ENCODE results near the gene SPATA20. TPM values are rescaled to one million over a fixed set of nuclear protein-coding genes. Genes with fewer than 3 reads are reported as not detected.
A peak's percentile ranks its signal among the peaks of the same experiment; 100 is the strongest.

SPATA20 gene
- total and polyA plus RNA-seq, 2 of the 13 experiments (the other 11 are each of a cell fraction or from before 2014, with no cell fraction given): 36.1 to 64.8 TPM

GRCh38 chr17:50547035-50547735, at the start of gene SPATA20 (continued):
- TF ChIP-seq HMGXB4 (CRISPR knock-in tag; IDR thresholded peaks at IDR 0.05; ENCODE audit: borderline replicate concordance in 1 of 2, low read depth in 1 of 2) (peak; percentile 96), ZNF543 (CRISPR knock-in tag; IDR thresholded peaks at IDR 0.05) (peak; percentile 80), EEA1 (CRISPR knock-in tag; IDR thresholded peaks at IDR 0.05; ENCODE audit: borderline replicate concordance) (peak; percentile 88), RFXANK (CRISPR knock-in tag; IDR thresholded peaks at IDR 0.05) (peak; percentile 78; the same call in 1 of the 2 replicates), ISL2 (CRISPR knock-in tag; IDR thresholded peaks at IDR 0.05) (peak; percentile 83), TMF1 (CRISPR knock-in tag; IDR thresholded peaks at IDR 0.05; ENCODE audit: low read depth) (no peak), ZNF839 (CRISPR knock-in tag; IDR thresholded peaks at IDR 0.05; ENCODE audit: borderline replicate concordance) (no peak), AKAP8 (CRISPR knock-in tag; IDR thresholded peaks at IDR 0.05) (no peak), CAMTA2 (CRISPR knock-in tag; IDR thresholded peaks at IDR 0.05; ENCODE audit: borderline replicate concordance) (0 out of 2 replicates have a peak, but pooled peaks have one; percentile 34), NFE2 (CRISPR knock-in tag; IDR thresholded peaks at IDR 0.05) (no peak), ZNF513 (CRISPR knock-in tag; conservative IDR thresholded peaks at IDR 0.05) (peak; percentile 99), ZNF747 (CRISPR knock-in tag; IDR thresholded peaks at IDR 0.05; ENCODE audit: borderline replicate concordance) (peak; percentile 46; the same call in 1 of the 2 replicates), AHR (CRISPR knock-in tag; IDR thresholded peaks at IDR 0.05) (peak; percentile 71; the same call in 1 of the 2 replicates), MED1 (CRISPR knock-in tag; IDR thresholded peaks at IDR 0.05) (peak; percentile 80), RARG (CRISPR knock-in tag; IDR thresholded peaks at IDR 0.05; ENCODE audit: low read depth) (no peak), ZNF383 (CRISPR knock-in tag; IDR thresholded peaks at IDR 0.05; ENCODE audit: borderline replicate concordance) (peak; percentile 98; the same call in 1 of the 2 replicates), ZNF570 (CRISPR knock-in tag; IDR thresholded peaks at IDR 0.05; ENCODE audit: borderline replicate concordance) (peak; percentile 69; the same call in 1 of the 2 replicates), ZNF790 (CRISPR knock-in tag; IDR thresholded peaks at IDR 0.05; ENCODE audit: borderline replicate concordance) (no peak), CREM (IDR thresholded peaks at IDR 0.05) (no peak), CREM (CRISPR knock-in tag; IDR thresholded peaks at IDR 0.05) (no peak), ZSCAN25 (CRISPR knock-in tag; IDR thresholded peaks at IDR 0.05) (peak; percentile 96), MATR3 (CRISPR knock-in tag; IDR thresholded peaks at IDR 0.05) (no peak), NFIC (IDR thresholded peaks at IDR 0.05; ENCODE audit: low read length) (no peak), ZMYM2 (CRISPR knock-in tag; IDR thresholded peaks at IDR 0.05) (no peak), FOXA1 (IDR thresholded peaks at IDR 0.05) (no peak), FOXA1 (CRISPR knock-in tag; IDR thresholded peaks at IDR 0.05) (no peak), FUBP1 (CRISPR knock-in tag; IDR thresholded peaks at IDR 0.05; ENCODE audit: borderline replicate concordance) (peak; percentile 49; the same call in 1 of the 2 replicates)

All from HepG2 (cell line).